ENCODE results near the gene PDE4D. TPM values are rescaled to one million over a fixed set of nuclear protein-coding genes. Genes with fewer than 3 reads are reported as not detected.

The PDE4D gene
- total RNA-seq, 1 experiment from 2014 or later = 2.4 TPM

DNA sequence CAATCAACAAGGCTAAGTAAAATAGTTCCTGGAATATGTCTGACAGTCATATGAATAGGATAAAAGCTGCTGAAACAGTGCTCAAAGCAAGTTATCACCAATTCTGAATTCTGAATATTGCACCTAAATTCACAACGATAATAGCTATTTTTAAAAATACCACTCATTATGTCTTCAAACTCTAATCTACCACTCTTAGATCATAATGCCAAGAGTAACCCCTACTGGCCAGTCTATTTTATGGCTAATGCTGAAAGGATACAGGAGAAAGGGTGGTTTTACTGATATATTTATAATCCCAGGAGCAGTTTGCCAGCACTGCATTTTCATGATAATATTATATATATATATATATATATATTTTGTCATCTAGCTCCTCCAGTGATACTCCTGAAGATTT, 232.8 kb downstream of the PDE4D start:
- intact Hi-C loops (cut with micrococcal nuclease; ENCODE audit: unreplicated experiment) = no loop called here
- DNase-seq (ENCODE audit: low read depth, low spot score) = no peak
- ATAC-seq = no peak
- H3K4me1 ChIP-seq (ENCODE audit: control insufficient read depth, insufficient read depth, low read length) = no peaks in the 10 kb centered on the region
- TF ChIP-seq POLR2AphosphoS5 (IDR thresholded peaks at IDR 0.05; ENCODE audit: low read depth, low read length) (no peak), TCF7L2 (IDR thresholded peaks at IDR 0.05; ENCODE audit: low read depth, low read length) (no peak), SIN3A (IDR thresholded peaks at IDR 0.05; ENCODE audit: borderline replicate concordance, insufficient read depth, low read depth, low read length) (no peak)
- TF ChIP-seq, protein P1, sequence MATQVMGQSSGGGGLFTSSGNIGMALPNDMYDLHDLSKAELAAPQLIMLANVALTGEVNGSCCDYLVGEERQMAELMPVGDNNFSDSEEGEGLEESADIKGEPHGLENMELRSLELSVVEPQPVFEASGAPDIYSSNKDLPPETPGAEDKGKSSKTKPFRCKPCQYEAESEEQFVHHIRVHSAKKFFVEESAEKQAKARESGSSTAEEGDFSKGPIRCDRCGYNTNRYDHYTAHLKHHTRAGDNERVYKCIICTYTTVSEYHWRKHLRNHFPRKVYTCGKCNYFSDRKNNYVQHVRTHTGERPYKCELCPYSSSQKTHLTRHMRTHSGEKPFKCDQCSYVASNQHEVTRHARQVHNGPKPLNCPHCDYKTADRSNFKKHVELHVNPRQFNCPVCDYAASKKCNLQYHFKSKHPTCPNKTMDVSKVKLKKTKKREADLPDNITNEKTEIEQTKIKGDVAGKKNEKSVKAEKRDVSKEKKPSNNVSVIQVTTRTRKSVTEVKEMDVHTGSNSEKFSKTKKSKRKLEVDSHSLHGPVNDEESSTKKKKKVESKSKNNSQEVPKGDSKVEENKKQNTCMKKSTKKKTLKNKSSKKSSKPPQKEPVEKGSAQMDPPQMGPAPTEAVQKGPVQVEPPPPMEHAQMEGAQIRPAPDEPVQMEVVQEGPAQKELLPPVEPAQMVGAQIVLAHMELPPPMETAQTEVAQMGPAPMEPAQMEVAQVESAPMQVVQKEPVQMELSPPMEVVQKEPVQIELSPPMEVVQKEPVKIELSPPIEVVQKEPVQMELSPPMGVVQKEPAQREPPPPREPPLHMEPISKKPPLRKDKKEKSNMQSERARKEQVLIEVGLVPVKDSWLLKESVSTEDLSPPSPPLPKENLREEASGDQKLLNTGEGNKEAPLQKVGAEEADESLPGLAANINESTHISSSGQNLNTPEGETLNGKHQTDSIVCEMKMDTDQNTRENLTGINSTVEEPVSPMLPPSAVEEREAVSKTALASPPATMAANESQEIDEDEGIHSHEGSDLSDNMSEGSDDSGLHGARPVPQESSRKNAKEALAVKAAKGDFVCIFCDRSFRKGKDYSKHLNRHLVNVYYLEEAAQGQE (IDR thresholded peaks at IDR 0.05; ENCODE audit: insufficient read depth in 1 of 2, low read depth in 2 of 2, low read length in 1 of 2) = no peak
- TF ChIP-seq, protein P2, sequence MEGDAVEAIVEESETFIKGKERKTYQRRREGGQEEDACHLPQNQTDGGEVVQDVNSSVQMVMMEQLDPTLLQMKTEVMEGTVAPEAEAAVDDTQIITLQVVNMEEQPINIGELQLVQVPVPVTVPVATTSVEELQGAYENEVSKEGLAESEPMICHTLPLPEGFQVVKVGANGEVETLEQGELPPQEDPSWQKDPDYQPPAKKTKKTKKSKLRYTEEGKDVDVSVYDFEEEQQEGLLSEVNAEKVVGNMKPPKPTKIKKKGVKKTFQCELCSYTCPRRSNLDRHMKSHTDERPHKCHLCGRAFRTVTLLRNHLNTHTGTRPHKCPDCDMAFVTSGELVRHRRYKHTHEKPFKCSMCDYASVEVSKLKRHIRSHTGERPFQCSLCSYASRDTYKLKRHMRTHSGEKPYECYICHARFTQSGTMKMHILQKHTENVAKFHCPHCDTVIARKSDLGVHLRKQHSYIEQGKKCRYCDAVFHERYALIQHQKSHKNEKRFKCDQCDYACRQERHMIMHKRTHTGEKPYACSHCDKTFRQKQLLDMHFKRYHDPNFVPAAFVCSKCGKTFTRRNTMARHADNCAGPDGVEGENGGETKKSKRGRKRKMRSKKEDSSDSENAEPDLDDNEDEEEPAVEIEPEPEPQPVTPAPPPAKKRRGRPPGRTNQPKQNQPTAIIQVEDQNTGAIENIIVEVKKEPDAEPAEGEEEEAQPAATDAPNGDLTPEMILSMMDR (IDR thresholded peaks at IDR 0.05) = no peak
- POLR2A ChIA-PET = interaction anchor here (0.7 kb wide), 1 partner anchor 78 kb away, joined by 5 read pairs; no protein-coding TSS in a partner anchor
- H3K4me3 ChIP-seq (ENCODE audit: low read depth in 2 of 2, low read length in 2 of 2) = no peak overlapping the region
- H3K27me3 ChIP-seq (ENCODE audit: control insufficient read depth, insufficient read depth, low read length) = no peaks in the 10 kb centered on the region
- H3K27ac ChIP-seq (ENCODE audit: low read length) = no peak overlapping the region
- no peaks in the 10 kb centered on the region for H3K36me3 ChIP-seq (ENCODE audit: control insufficient read depth, insufficient read depth, low read length)
- CTCF ChIA-PET = interaction anchor here (1.0 kb wide), 1 partner anchor 154 kb away, joined by 4 read pairs; no protein-coding TSS in a partner anchor
- in situ Hi-C loops (cut with HindIII; ENCODE audit: low pct_unique_long_range_greater_than_20kb, low sequenced_read_pairs) = no loop called here
- BruUV-seq (replicated peaks) = no TSS peak
- no peaks in the 10 kb centered on the region for H3K9me3 ChIP-seq (ENCODE audit: control insufficient read depth, insufficient read depth, low read depth, low read length)

DNA sequence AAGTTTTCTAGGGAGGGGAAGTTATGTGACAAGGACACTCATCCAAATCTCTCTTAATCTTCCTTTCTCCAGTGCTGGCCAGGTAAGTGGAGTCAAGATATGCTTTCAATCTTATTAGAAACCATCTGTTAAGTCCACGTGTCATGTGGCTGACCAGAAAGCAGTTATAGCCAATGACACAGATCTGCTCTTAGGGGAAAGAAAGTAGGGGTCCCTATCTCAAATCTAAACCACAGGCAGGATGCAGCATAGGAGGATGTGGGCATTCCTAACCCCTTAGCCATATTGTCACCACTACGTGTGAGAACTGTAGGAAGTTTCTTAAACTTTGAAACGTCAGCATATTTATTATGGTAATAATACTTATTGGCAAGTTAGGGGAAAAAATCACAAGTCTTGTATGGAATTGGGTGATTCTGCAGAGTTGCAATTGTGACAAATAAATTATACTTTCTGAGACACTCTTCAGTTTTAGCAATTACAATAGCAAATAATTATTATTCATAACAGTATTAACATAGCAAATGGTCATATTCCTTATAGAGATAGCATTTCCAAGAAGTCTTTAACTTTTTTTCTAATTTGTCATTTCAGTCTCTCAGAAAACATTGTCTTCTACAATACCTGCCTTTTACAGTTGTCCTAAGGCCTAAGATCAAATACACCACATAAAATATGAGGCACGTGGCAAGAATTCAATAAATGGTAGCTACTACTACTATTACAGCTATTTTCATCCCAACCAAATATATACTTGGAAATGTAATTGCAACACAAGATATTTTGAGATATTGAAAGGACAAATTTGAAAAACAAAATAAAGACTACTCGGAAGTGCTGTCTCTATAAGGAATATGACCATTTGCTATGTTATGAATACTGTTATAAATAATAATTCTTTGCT, 236.9 kb downstream of the PDE4D start:
- Histone ChIP-seq H3K36me3 (ENCODE audit: control insufficient read depth, insufficient read depth, low read length) (no peaks in the 10 kb centered on the region), H3K27me3 (ENCODE audit: control insufficient read depth, insufficient read depth, low read length) (no peaks in the 10 kb centered on the region), H3K4me3 (ENCODE audit: low read depth in 2 of 2, low read length in 2 of 2) (no peak overlapping the region), H3K27ac (ENCODE audit: low read length) (no peak overlapping the region), H3K9me3 (ENCODE audit: control insufficient read depth, insufficient read depth, low read depth, low read length) (no peaks in the 10 kb centered on the region), H3K4me1 (ENCODE audit: control insufficient read depth, insufficient read depth, low read length) (no peaks in the 10 kb centered on the region)
- DNase-seq (ENCODE audit: low read depth, low spot score) (no peak), ATAC-seq (no peak)
- in situ Hi-C loops (cut with HindIII; ENCODE audit: low pct_unique_long_range_greater_than_20kb, low sequenced_read_pairs) = no loop called here
- no TSS peak for BruUV-seq (replicated peaks)
- ChIA-PET POLR2A (no interaction called here), CTCF (interaction anchor here (0.6 kb wide), 1 partner anchor 9 kb away, joined by 7 read pairs; no protein-coding TSS in a partner anchor)
- TF ChIP-seq, protein P2 (IDR thresholded peaks at IDR 0.05) = no peak
- intact Hi-C loops (cut with micrococcal nuclease; ENCODE audit: unreplicated experiment) = no loop called here
